HuH-7 (cell line): ENCODE measurements around the gene TMEM38A.
A peak's percentile ranks its signal among the peaks of the same experiment; 100 is the strongest.
"Not testable (repeated sequence)": the region's sequence is repeated elsewhere in the genome, so short reads cannot be mapped to it uniquely, and the experiment has no call there.

Source experiments
- DNase-seq: peaks from one replicate; pipeline ENCODE4 v3.0.0; 2011; ENCODE audit warnings: low spot score

Gene TMEM38A

DNA sequence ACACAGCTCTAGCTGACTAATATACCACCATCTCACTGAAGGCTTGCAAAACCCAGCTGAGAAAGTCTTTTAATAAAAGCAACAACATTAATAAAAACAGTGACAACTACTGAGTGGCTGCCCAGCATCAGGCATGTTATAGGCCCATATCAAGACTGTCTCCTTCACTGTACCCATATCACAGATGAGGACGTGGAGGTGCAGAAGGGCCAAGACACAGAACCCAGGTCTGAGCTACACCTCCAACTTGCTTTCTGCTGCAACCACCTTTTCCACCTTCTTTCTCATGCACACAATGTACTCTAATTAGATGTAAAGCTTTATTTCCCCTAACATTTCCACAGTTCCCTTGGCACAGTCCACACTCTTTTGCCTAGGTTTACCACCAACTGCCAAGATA lies 22.3 kb upstream of the TMEM38A start:
- DNase-seq, result no peak

- no peak for DNase-seq
Observed at GRCh38 chr19:16640951-16641350, 20.0 kb upstream of the TMEM38A start.

- no peak for DNase-seq
Observed at GRCh38 chr19:16641695-16642094, 19.2 kb upstream of the TMEM38A start.

DNA sequence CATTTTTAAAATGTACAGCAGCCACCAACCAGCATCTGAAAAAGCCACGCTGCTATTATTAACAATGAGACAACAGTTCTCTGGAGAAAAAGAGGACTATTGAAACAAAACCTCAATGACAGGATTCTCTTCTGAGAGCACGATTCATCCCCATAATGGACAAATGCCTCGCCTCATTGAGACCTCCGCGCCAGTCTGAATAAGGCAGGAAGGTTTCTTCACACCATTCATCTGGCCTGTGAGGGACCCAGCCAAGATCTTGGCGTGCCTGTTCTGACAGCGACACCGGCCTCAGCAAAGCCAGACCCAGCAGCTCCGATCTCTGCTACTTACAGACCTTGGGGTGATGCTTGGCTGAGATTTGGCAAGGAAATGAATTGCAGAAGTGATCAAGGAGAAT lies 15.8 kb upstream of the TMEM38A start:
- DNase-seq, result no peak

DNA sequence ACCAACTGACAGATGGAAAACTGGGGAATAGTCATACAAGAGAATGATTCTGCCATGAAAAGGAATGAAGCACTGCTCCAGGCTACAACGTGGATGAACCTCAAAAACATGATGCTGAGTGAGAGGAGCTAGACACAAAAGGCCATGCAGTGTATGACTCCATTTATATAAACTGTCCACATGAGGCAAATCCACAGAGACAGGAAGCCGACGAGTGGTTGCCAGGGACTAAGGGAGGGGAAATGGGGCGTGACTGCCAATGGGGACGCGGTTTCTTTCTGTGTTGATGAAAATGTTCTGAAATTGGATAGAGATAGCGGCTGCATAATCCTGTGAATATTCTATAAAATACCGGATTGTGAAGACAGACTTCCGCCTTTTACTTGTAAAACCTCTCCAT lies 11.2 kb upstream of the TMEM38A start:
- no peak for DNase-seq

GRCh38 chr19:16650821-16651220 lies 10.1 kb upstream of the TMEM38A start:
- no peak for DNase-seq

GRCh38 chr19:16651421-16652188 lies 9.3 kb upstream of the TMEM38A start:
- not testable (repeated sequence) for DNase-seq

GRCh38 chr19:16652854-16653253 lies 8.1 kb upstream of the TMEM38A start:
- no peak for DNase-seq

DNA sequence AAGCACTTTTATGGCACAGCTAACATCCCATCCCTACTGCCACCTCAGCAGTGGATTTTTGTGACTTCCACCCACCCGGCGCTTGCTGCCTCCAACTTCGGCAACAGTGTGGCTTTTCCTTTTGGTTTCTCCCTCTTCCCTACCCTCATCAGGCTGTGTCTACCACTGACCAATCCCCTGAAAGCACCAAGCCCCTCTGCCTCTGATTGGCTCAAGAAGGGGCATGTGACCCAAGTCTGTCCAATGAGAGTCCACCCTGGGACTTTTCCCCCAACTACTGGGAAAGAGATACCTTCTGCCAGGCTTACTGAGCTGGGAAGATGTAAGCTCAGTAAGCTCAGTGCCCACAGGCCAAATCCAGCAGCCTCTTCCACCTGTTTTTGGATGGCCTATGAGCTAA lies 6.8 kb upstream of the TMEM38A start:
- DNase-seq, result peak; percentile 20

GRCh38 chr19:16654627-16655026 lies 6.3 kb upstream of the TMEM38A start:
- DNase-seq, result no peak

- no peak for DNase-seq
Observed at GRCh38 chr19:16655727-16656126, 5.2 kb upstream of the TMEM38A start.

GRCh38 chr19:16657384-16657783 lies 3.6 kb upstream of the TMEM38A start:
- DNase-seq, result no peak

DNA sequence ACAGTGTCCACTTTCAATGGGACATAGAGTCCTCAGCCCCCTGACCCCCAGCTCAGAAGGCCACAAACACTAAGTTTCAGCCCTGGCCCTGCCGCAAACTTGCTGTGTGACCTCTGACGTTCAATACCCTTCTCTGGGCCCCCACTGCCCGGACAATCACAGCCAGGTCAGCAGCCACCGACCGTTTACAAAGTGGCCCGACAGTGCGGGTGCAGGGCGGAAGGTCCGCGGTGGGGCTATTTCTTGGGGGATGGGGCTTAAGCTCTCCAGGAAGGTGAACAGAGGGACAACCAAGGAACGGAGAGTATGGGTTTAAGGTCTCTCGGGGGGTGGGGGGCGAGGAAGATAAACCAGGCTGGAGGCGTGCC lies 1.5 kb upstream of the TMEM38A start:
- DNase-seq, result no peak

DNA sequence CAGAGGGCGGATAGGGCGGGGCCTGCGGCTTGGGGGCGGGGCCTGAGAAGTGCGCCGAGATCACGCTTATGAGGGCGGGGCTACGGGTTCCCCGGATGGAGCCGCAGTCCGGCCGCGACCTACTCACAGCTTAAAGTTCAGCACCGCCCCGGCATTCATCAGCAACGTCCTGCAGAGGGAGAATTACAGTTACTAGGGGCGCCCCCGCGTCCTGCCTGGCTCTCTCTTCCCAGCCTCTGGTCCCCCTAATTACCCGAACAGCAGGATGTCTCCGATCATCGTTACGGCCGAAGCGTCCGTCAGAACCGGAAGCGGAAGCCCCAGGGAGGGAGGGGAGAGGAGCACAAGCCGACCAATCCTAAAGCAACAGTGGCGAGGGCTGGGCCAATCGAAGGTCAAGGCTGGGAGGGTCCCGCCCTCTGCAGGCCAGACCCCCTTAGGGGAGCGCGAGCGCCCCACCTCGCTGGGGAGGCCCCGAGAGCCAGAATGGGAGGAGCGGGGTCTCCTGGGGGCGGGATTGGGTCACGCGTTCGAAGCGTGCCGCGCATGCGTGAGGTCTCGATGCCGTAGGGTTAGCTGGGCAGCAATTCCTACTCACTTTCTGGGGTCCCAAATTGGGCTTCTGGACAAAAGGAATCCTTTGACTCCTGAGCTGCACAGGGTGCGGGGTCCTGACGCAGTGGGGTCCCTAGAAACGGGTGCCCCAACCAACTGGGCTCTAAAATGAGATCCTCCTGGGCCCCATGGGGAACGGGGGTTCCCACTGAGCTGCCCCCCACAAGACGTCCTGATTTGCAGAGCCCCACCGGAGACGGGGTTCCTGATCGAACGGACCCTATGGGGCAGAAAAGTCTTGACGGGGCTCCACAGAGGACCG lies 869 bp upstream of the TMEM38A start, which contains the start of gene SMIM7:
SMIM7 (minus strand) TSS at position 313 of the 877 bp plus-strand sequence; CDS start at position 279, 34 bp downstream.
- DNase-seq, result peak; percentile 94

GRCh38 chr19:16661480-16662034 lies 618 bp downstream of the TMEM38A start:
- no peak for DNase-seq

DNA sequence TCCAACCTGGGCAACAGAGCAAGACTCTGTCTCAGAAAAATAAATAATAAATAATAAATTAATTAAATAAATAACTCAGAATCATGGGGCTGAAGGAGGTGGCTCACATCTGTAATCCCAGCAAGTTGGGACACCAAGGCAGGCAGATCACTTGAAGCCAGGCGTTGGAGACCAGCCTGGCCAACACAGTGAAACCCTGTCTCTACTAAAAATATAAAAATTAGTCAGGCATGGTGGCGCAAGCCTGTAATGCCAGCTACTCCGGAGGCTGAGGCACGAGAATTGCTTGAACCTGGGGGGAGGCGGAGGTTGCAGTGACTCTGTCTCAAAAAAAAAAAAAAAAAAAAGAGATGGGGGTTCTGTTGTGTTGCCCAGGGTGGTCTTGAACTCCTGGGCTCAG lies 7.2 kb downstream of the TMEM38A start:
- DNase-seq, result no peak

DNA sequence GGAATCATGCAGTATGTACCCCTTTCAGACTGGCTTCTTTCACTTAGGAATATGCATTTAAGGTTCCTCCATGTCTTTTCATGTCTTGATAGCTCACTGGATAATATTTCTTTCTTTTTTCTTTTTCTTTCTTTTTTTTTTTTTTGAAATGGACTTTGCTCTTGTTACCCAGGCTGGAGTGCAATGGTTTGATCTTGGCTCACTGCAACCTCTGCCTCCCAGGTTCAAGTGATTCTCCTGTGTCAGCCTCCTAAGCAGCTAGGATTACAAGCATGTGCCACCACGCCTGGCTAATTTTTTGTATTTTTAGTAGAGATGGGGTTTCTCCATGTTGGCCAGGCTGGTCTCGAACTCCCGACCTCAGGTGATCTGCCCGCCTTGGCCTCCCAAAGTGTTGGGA lies 7.8 kb downstream of the TMEM38A start:
- not testable (repeated sequence) for DNase-seq

DNA sequence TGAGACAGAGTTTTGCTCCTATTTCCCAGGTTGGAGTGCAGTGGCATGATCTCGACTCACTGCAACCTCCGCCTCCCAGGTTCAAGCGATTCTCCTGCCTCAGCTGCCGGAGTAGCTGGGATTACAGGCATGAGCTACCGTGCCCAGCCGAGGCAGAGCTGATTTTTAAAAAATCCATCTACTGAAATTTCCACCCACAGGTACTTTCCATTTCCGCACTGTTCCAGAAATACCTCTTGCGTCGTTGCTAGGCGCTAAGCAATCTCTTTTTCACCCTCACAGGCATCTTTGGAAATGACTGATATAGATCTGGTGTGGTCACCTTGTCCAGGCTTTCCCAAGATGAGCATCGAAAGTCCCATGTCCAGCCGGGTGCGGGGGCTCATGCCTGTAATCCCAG lies 9.4 kb downstream of the TMEM38A start:
- DNase-seq, result no peak

DNA sequence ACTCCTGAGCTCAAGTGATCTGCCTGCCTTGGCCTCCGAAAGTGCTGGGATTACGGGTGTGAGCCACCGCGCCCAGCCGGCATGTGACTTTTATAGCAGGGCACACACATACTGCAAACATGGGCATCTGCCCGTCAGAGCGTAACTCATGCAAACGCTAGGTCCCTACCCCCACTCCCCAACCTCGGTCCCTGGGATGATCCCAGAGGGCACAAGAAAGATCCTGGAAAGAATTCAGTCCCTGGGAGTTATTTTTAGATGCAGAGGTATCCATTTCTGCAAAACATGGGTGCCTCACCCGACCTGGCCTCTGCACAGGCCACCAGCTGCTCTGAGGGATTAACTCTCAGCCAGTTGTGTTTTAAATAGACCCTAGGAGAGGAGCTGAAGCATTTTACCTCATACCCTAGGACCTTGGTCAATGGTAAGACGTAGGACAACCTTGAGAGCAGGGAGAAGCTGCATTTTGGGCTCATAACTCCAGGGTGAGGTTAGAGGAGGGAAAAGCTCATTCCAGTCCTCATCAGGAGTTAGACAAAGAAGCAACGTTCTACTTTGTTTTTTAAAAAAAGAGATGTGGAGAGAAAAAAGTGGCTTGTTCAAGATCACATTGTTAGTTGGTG lies 10.8 kb downstream of the TMEM38A start:
- no peak for DNase-seq

DNA sequence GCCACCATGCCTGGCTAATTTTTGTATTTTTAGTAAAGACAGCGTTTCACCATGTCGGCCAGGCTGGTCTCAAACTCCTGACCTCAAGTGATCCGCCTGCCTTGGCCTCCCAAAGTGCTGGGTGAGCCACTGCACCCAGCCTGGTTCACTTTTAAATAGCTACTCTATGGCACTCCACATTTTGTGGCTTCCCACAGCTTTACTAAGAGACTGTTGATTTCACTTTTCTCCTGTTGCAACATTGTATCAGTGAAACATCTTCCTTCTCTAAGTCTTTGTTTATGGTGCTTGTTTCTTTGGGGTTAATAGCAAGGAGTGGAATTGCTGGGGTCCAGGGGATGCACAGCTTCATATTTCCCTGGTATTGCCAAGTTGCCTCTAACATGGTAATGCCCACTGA lies 12.3 kb downstream of the TMEM38A start:
- DNase-seq, result no peak

GRCh38 chr19:16673839-16674238 lies 12.9 kb downstream of the TMEM38A start:
- not testable (repeated sequence) for DNase-seq

GRCh38 chr19:16676101-16676798 lies 15.3 kb downstream of the TMEM38A start:
- DNase-seq, result peak; percentile 18
